Ascending aorta (tissue), 2 donors: Measurements from ENCODE around the gene TM4SF5. TPM values are rescaled to one million over a fixed set of nuclear protein-coding genes. Genes with fewer than 3 reads are reported as not detected.

Experiments
- DNase-seq, 2 donors: peaks; one replicate each; pipeline ENCODE4 v3.0.0-alpha.2; 2019; ENCODE audit warnings: low spot score in 2 of 2
- H3K27ac ChIP-seq, 2 donors: fragments of 200-600 bp; sonication (generic); one replicate each; pipeline ENCODE4 v1.5.1; 2016 to 2017; ENCODE audit warnings: mild to moderate bottlenecking in 1 of 2
- H3K27me3 ChIP-seq: fragments of 200-600 bp; sonication (generic); one replicate; pipeline ENCODE4 v1.5.1; 2017
- H3K36me3 ChIP-seq, 2 donors: fragments of 200-600 bp; sonication (generic); one replicate each; pipeline ENCODE4 v1.5.1; 2016
- H3K4me1 ChIP-seq, 2 donors: fragments of 200-600 bp; sonication (generic); one replicate each; pipeline ENCODE4 v1.5.1; 2016 to 2017; ENCODE audit warnings: mild to moderate bottlenecking in 1 of 2
- H3K4me3 ChIP-seq, 2 donors: fragments of 200-600 bp; sonication (generic); one replicate each; pipeline ENCODE4 v1.5.1; 2016 to 2017; ENCODE audit warnings: mild to moderate bottlenecking in 1 of 2
- H3K9me3 ChIP-seq, 2 donors: fragments of 200-600 bp; sonication (generic); one replicate each; pipeline ENCODE4 v1.5.1; 2016
- intact Hi-C: fragments of 100-400 bp; cut with DNase I; formaldehyde crosslinking; loops from one replicate; pipeline ENCODE4 v1.15.1; 2023
- total RNA-seq: library from RNA; depleted of rRNA; stranded (reverse); fragments of >200 nt; gene quantifications from one replicate; pipeline ENCODE4 v1.1.0, GENCODE V29; 2016
- TF ChIP-seq, protein P1 (sequence below), 3 experiments: fragments of 200-600 bp in 2 of 3; fragments of 450-650 bp in 1 of 3; sonication (generic) in 2 of 3; IDR thresholded peaks; one replicate each; pipeline ENCODE4 v1.5.1; 2016 to 2019; ENCODE audit warnings: antibody characterized with exemption in 3 of 3, mild to moderate bottlenecking in 1 of 3, moderate library complexity in 1 of 3

Gene TM4SF5
- total RNA-seq, 1 donor from 2014 or later, result not detected

GRCh38 chr17:4742629-4743028 is 29.1 kb upstream of the TM4SF5 start:
- intact Hi-C loops, result no loop called here

GRCh38 chr17:4743216-4743615 is 28.5 kb upstream of the TM4SF5 start:
- H3K27me3 ChIP-seq, result peaks cover 13% of the 10 kb centered on the region
- TF ChIP-seq, protein P1, sequence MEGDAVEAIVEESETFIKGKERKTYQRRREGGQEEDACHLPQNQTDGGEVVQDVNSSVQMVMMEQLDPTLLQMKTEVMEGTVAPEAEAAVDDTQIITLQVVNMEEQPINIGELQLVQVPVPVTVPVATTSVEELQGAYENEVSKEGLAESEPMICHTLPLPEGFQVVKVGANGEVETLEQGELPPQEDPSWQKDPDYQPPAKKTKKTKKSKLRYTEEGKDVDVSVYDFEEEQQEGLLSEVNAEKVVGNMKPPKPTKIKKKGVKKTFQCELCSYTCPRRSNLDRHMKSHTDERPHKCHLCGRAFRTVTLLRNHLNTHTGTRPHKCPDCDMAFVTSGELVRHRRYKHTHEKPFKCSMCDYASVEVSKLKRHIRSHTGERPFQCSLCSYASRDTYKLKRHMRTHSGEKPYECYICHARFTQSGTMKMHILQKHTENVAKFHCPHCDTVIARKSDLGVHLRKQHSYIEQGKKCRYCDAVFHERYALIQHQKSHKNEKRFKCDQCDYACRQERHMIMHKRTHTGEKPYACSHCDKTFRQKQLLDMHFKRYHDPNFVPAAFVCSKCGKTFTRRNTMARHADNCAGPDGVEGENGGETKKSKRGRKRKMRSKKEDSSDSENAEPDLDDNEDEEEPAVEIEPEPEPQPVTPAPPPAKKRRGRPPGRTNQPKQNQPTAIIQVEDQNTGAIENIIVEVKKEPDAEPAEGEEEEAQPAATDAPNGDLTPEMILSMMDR (IDR thresholded peaks at IDR 0.05), result no peak
- H3K4me3 ChIP-seq, result no peak overlapping the region
- H3K27ac ChIP-seq, result no peak overlapping the region
- H3K36me3 ChIP-seq, result no peaks in the 10 kb centered on the region
- no peaks in the 10 kb centered on the region for H3K9me3 ChIP-seq
- DNase-seq, result no peak
- peaks cover 0 to 4% of the 10 kb centered on the region in 2 donors for H3K4me1 ChIP-seq
- intact Hi-C loops, result no loop called here

More at GRCh38 chr17:4742629-4743028, 29.1 kb upstream of the TM4SF5 start:
- Histone ChIP-seq H3K27me3 (peaks cover 13% of the 10 kb centered on the region), H3K36me3 (no peaks in the 10 kb centered on the region), H3K9me3 (no peaks in the 10 kb centered on the region), H3K4me3 (no peak overlapping the region), H3K4me1 (peaks cover 0 to 5% of the 10 kb centered on the region in 2 donors), H3K27ac (no peak overlapping the region)
- TF ChIP-seq, protein P1 (IDR thresholded peaks at IDR 0.05), result no peak
- no peak for DNase-seq

DNA sequence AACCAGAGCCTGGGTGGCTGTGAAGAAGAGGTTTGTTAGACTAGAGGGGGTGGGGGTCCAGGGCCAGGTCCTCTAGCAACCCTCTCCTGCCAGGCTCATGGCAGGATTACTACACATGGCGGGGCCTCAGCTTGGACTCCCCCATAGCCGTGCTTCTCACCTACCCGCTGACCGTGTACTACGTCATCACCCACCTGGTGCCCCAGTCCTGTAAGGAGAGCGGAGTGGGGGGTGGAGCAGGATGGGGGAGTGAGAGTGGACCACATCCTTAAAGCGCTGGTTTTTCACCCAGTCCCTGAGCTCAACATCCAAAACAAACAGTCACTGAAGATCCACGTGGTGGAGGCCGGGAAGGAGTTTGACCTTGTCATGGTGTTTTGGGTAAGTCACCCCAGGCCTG is 27.8 kb upstream of the TM4SF5 start:
- intact Hi-C loops, result no loop called here

DNA sequence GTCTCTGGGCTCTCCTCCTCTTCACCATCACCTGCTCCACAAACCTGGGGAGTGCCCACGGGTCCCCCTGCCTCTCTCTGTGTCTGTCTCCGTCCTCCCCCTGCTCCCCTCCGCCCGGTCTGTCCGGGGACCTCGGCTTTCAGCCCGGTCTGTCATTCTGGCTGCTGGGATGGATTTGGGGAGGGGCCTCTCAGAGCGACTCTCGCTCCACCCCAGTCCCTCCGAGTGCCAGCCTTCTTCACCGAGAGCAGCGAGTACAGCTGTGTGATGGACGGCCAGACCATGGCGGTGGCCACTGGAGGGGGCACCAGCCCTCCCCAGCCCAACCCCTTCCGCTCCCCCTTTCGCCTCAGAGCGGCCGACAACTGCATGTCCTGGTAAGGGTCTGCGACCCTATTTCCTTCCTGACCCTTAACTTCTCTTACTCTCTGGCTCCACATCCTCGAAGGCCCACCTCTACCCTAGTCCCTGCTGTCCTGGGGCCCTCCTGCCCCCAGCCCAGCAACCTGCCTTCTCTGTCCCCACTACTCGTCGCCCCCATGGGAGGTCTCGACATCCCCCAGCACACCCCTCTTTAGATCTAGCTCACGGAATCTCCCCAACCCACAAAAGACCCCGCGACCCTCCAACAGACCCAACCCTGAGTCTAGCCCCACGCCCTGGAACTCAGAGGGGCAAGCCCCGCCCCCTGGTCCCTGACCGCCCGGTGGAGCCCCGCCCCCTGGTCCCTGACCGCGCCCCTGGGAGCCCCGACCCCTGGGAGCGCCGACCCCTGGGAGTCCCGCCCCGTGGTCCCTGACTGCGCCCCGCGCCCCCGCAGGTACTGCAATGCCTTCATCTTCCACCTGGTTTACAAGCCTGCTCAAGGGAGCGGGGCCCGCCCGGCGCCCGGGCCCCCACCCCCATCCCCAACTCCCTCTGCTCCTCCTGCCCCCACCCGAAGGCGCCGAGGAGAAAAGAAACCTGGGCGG is 26.4 kb upstream of the TM4SF5 start:
- Histone ChIP-seq H3K27me3 (peaks cover 13% of the 10 kb centered on the region), H3K36me3 (no peaks in the 10 kb centered on the region), H3K27ac (no peak overlapping the region), H3K4me1 (no peaks in the 10 kb centered on the region), H3K9me3 (no peaks in the 10 kb centered on the region), H3K4me3 (no peak overlapping the region)
- no peak for DNase-seq
- intact Hi-C loops, result no loop called here
- TF ChIP-seq, protein P1 (IDR thresholded peaks at IDR 0.05), result no peak

More for the DNA sequence above, 27.8 kb upstream of the TM4SF5 start:
- Histone ChIP-seq H3K27me3 (peaks cover 13% of the 10 kb centered on the region), H3K4me3 (no peak overlapping the region), H3K27ac (no peak overlapping the region), H3K36me3 (no peaks in the 10 kb centered on the region), H3K4me1 (no peaks in the 10 kb centered on the region), H3K9me3 (no peaks in the 10 kb centered on the region)
- no peak for DNase-seq
- TF ChIP-seq, protein P1 (IDR thresholded peaks at IDR 0.05), result no peak

DNA sequence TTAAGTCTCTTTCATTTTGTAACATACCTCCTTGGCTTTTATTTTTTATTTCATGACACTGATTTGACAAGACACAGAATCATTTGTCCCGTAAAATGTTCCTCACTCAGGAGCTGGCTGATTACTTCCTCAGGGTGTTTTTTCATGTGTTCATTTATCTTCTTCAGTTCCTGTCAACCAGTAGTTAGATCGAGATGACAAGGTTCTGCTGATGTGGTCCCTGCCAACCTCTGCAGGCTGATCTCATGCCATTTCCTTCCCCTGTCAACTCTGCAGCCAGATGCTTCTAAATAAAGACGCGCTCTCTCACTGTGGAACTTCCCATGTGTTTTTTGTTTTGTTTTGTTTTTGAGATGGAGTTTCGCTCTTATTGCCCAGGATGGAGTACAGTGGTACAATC is 23.8 kb upstream of the TM4SF5 start:
- Histone ChIP-seq H3K9me3 (no peaks in the 10 kb centered on the region), H3K27me3 (peaks cover 13% of the 10 kb centered on the region), H3K36me3 (no peaks in the 10 kb centered on the region), H3K4me3 (no peak overlapping the region), H3K4me1 (no peaks in the 10 kb centered on the region), H3K27ac (no peak overlapping the region)
- TF ChIP-seq, protein P1 (IDR thresholded peaks at IDR 0.05), result no peak
- intact Hi-C loops, result no loop called here
- no peak for DNase-seq
